NCI-H1694 treated with DMSO at 0.1 percent for 48 hours (cell line): ENCODE results near the gene IFNAR1.
A peak's percentile ranks its signal among the peaks of the same experiment; 100 is the strongest.

Experiments used
- DNase-seq: peaks from one replicate; lab custom pipeline; 2025; lab: John Stamatoyannopoulos, UW

IFNAR1 gene

DNA sequence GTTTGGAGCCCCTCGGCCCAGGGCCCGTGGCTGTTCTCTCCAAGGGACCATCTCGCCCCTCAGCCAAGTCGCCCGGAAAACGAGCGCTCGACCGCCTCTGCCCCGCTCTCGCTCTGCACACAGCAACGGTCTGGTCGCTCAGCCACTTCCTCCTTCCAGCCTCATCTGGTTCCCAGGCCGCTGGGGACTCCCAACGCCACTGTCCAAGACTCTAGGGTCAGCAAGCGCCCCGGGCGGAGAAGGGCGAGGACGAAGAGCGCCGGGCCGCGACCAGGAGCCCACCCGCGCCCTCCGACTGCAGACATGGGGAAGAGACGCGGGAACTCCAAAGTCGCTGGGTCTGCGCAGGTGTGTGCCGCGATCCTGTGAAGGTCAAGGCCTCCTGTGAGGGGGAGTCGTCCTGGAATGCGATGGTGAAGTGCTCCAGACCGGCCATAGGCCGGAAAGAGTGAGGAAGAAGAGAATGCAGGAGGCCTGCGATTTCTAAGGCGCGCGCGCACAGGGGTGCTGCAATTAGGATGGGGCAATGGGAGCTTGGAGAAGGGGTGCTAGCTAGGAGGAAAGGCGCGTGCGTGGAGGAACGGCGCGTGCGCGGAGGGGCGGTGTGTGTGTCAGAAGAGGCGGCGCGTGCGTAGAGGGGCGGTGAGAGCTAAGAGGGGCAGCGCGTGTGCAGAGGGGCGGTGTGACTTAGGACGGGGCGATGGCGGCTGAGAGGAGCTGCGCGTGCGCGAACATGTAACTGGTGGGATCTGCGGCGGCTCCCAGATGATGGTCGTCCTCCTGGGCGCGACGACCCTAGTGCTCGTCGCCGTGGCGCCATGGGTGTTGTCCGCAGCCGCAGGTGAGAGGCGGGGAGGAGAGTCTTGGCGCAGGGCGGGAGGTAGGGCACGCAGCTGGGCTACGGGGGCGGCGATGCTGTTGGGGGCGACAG lies at the start of gene IFNAR1:
Gene IFNAR1, plus strand, starts transcription at position 680 of the 931 bp plus-strand sequence. Its CDS starts 86 bp downstream, at position 766.
- DNase-seq = peak; percentile 99

DNA sequence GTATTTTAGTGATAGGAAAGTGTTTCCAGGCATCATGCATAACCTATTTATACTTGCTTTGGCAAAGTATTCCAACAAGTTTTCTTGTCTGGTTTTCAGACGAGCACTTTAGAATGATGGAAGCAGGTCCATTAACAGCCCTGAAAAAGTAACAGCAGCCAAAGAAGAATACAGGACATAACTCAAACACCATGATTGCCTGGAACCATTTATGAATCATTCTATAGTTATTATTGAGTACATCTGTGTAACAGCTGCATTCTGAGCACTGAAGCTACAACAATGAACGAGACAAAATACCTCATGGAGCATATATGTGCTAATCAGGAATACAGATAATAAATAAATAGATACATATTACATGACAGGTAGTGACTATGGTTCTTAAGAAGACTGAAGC lies 46.0 kb upstream of the IFNAR1 start:
- DNase-seq = no peak

GRCh38 chr21:33279330-33279820 lies 45.4 kb upstream of the IFNAR1 start:
- DNase-seq = no peak

GRCh38 chr21:33281096-33281652 lies 43.6 kb upstream of the IFNAR1 start:
- no peak for DNase-seq

GRCh38 chr21:33283203-33283602 lies 41.6 kb upstream of the IFNAR1 start:
- DNase-seq = no peak

DNA sequence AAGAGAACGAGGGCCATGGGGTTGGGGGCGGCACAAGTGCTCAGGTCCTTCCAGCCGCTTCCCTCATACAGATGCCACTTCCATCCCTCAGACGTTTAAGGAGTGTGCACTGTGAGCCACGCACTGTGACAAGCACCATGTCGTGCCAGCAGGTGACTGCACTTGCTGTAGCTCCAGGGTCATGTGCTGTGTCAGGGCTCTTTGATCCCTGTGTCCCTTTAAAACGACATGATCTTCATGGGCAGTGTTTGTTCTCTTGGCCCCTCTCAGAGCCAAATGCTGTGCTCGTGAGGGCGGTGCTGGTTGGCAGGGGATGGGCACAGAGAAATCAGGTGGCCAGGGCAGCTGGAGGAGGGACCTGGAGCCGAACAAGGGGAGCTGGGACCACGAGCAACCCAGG lies 38.7 kb upstream of the IFNAR1 start:
- no peak for DNase-seq

DNA sequence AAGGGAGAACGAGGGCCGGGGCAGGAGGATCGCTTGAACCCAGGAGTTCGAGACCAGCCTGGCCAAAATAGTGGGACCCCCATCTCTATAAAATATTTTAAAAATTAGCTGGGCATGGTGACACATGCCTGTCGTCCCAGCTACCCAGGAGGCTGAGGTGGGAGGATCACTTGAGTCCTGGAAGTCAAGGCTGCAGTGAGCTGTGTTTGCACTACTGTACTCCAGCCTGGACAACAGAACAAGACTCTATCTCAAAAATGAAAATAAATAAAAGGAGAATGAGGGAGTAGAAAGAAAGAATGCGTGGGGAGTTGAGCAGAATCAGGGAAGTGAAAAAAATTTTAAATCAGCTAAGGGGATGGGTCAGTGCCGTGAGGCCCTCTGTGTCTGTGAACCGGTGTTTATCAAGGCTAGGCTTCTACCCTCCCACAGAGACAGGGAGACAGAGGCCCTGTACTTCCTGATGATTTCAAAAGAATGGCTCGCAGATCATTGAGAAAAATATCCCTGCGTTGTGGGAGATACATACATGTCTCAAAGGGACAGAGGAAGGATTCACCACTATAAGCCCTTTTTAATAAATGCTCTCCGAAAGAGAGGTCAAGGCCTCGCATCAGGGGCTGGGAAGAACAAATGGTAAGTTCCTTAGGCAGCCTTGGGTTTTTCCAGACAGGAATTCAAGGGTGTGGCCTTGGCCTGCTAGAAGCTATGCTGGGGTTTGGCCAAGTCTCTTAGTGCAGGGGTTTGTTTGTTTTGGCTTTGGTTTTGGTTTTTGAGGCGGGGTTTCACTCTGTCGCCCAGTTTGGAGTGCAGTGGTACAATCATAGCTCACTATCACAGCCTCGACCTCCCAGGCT lies 37.9 kb upstream of the IFNAR1 start:
- no peak for DNase-seq

DNA sequence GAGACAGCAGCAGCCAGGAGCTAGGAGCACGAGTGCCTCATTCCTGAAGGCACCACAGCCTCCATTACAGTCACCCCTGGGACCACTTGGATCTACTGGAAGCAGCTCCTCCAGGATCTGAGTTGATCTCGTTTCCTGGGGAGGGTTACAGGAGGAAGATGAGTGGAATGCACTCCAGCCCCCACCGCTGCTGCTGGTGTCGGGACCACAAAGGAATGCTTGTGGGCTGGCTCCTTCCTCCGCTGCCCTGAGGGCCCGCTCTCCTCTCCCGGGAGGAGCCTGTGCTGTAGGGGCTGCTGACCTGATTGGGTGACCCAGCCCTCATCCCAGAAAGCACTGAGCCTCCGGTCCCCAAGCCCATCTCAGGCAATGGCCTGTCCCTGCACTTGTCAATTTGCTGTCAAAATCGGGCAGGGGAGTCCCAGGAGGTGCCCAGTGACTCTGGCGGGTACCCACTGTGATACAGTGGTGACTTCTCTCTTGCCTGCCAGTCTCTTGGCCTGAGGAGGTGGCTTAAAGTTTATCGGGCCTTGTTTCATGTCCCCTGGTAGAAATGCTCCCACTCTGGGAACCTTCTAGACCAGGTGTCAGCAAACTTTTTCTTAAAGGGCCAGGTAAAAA lies 35.5 kb upstream of the IFNAR1 start:
- no peak for DNase-seq

GRCh38 chr21:33290441-33290840 lies 34.3 kb upstream of the IFNAR1 start:
- DNase-seq = no peak

GRCh38 chr21:33291686-33292085 lies 33.1 kb upstream of the IFNAR1 start:
- no peak for DNase-seq

DNA sequence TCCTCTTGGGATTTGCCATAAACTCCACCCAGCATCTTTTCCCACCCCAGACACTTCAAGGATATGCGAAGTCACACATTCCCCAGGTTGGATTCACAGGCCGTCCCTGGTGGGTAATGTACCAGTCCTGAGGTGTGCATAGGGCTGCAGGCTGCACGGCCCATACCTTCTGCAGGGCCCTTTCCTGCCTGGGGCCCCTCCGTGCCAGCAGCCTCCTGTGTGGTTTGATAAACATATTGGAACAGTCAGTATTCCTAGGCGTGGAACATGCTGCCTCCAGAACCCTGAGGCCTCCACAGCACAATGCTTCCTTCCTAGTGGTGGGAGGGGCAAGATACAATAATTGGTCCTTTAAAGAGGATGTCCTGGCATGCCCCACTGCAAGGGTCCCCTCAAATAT lies 32.0 kb upstream of the IFNAR1 start:
- no peak for DNase-seq

GRCh38 chr21:33293136-33293535 lies 31.6 kb upstream of the IFNAR1 start:
- DNase-seq = no peak

- DNase-seq = no peak
These were observed 31.0 kb upstream of the IFNAR1 start for GRCh38 chr21:33293811-33294216.

DNA sequence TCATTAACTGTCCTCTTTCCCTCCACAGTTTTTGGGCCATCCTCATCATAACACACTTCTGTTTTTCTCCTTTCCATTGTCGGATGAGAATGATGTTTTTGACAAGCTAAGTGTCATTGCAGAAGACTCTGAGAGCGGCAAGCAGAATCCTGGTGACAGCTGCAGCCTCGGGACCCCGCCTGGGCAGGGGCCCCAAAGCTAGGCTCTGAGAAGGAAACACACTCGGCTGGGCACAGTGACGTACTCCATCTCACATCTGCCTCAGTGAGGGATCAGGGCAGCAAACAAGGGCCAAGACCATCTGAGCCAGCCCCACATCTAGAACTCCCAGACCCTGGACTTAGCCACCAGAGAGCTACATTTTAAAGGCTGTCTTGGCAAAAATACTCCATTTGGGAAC lies 28.6 kb upstream of the IFNAR1 start:
- DNase-seq = no peak

DNA sequence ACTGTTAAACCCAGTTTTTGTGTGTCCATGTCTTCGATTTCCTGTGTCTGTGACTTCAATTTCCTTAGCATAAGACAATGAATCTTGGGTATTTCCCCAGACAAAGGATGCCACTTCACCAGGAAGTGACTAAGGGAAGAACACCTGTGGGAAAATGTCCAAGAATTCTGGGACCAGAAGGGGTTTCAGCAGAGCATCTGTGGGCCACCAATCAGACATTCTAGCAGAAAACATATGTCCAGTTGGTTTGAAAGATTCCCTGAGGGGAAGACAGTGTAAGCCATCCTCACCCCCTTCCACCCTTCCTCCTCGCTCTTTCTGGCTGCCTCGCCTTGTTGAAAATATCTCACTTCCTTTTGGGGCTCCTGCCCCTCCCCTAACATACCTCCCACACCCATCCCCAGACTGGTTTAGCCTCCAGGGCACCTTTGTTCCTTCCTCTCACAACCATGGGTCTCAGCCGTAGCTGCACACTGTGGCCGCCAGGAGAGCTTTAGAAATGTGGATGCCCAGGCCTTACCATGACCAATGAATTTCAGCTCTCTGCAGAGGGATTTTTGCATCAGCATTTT lies 25.5 kb upstream of the IFNAR1 start:
- no peak for DNase-seq

DNA sequence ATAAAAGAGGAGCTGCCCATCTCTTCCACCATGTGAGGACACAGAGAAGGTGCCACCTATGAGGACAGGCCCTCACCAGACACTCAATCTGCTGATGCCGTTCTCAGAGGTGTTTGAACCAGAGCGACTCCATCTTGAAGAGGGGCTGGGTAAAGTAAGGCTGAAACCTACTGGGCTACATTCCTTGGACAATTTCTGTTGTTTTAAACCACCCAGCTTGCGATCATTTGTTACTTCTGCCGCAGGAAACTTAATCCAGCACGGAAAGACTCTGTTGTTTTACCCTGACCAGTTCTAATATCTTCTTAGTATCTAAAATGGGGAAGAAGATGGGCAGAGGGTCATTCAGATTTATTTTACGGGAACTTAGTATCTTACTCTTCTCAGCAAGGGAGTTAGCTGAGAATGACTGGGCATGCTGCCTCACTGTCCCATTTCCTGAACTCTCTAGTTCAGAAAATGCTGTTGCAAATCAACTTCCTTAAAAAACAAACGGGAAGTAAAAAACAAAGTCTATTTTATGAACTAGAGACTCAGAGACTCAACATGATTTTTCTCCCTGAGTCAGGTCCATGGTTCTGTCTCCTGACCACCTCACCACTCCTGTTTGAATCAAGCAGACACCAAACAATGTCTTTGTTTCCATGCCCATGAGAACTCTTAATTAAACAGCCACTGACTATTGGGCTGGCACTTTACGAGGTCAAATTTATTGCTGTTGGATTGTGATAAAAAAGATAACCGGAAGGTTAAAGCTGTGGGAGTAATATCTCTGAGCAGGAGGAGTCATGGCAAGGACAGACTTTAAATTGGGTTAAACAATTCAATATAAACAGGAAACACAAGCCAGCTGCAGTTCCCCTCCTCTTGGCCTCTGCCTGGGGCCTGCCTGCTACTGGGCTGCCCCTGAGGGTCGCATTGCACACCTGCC lies 23.8 kb upstream of the IFNAR1 start:
- DNase-seq = no peak

- DNase-seq = no peak
These were observed 23.2 kb upstream of the IFNAR1 start for GRCh38 chr21:33301632-33302002.

DNA sequence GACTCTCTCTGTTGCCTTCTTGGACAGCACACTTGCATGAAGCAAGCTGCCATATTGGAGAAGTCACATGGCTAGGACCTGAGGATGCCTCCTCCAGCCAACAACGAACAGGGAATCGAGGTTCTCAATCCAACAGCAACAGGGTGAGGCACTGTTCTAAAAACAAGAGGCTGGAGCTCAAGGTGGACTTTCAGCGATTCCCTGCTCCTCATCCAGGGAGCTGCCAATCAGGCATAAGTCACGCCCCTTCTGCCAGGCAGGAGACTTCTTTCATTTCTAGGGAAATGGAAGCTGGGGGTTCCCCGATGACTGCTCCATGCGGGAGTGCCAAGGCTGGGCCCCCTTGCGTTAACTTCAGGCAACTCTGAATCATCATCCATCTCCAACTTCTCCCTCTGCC lies 22.7 kb upstream of the IFNAR1 start:
- no peak for DNase-seq

GRCh38 chr21:33302796-33303195 lies 22.0 kb upstream of the IFNAR1 start:
- no peak for DNase-seq

- DNase-seq = no peak
These were observed 19.5 kb upstream of the IFNAR1 start for GRCh38 chr21:33305344-33305671.

DNA sequence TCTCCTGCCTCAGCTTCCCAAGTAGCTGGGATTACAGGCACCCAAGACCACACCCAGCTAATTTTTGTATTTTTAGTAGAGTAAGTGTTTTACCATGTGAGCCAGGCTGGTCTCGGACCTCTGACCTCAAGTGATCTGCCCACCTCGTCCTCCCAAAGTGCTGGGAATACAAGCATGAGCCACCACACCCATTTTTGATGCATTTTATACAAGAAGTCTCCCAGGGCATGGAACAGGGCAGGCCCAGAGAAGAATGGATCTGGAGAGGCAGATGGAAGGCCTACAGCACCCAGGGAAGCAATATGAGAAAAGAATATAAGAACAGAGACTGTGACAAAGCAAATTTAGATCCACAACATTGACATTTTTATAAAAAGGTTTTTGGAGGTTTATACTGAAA lies 18.8 kb upstream of the IFNAR1 start:
- DNase-seq = no peak
